T-helper 9 cell (primary cell): ENCODE measurements around the gene PLCB1.

Experiments used
- DNase-seq: peaks from one replicate; pipeline ENCODE4 v3.0.0-alpha.2; 2020

Gene PLCB1

DNA sequence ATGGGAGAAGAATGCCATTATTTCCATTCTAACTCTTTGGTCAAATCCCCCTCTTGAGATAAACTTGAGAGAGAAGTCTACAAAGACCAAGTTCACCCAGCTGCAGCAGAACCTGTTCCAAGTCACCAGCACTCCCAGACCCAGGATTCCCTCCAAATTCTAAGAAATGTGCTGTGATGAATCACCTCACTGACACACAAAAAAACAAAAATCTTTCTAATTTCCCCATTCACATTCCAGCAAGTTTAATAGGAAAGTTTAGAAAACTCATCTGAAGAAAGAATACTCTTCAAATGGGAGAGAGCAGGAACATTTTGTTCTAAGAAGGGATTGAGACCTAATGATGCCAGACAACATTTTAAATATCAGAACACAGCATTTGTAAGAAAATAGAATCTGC, 723.2 kb downstream of the PLCB1 start:
- no peak for DNase-seq

DNA sequence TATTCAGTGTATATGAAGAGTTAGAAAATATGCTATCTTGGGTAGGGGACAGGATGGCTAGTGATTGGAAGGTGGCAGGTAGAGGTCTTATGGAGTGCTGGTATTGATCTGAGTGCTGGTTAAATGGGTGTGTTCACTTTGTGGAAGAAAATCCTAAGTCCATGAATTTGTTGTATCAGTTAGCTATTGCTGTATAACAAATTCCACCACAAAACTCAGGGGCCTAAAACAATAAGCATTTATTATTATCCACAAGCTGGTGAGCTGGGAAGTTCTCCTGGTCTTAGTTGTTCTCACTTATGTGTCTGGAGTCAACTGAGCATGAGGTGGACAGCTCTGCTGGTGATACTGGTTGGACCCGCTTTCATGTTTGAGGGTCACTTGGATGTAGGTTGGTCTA, 724.6 kb downstream of the PLCB1 start:
- DNase-seq: no peak

GRCh38 chr20:8858181-8858787, 726.2 kb downstream of the PLCB1 start:
- no peak for DNase-seq

DNA sequence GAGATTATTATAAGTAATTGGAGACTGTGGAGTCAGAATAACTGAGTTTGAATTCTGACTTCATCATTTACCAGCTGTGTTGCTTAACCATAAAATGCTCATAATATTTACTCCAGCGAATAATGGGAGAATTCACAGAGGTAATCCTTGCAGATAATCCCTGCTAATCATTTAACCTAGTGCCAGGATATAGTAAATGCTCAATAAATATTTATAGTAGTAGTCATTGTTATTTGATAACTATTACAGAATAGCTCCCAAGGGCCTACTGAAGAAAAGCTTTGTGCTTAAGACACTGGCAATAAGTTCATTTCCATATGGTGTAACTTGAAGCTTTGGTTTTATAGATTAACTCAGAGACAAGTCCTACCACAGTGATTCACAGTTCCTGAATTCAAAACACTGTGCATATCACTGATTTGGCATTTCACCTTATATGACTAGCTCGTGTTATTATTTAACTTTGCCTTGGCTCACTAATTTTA, 728.0 kb downstream of the PLCB1 start:
- DNase-seq: no peak

- no peak for DNase-seq
Observed at GRCh38 chr20:8862092-8862491, 730.0 kb downstream of the PLCB1 start.

DNA sequence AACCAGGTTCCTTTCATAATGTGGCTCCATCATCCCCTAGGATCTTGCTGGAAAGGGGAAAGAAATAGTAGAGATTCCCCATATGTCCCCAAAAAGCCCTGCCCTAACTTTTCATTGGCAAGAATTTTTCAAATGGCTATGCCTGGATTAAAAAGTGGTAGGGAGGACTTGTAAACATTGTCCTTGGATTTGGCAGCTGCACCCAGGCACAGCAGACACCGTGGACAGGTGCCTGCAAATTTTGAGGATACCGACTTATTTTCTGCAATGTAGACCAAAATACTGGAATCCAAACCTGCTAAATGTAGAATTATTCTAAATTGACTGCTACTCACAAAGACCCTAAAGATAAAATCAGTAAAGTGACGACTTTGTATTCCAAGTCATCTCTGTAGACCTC, 733.6 kb downstream of the PLCB1 start:
- no peak for DNase-seq

GRCh38 chr20:8867038-8867740, 735.1 kb downstream of the PLCB1 start:
- DNase-seq: no peak

DNA sequence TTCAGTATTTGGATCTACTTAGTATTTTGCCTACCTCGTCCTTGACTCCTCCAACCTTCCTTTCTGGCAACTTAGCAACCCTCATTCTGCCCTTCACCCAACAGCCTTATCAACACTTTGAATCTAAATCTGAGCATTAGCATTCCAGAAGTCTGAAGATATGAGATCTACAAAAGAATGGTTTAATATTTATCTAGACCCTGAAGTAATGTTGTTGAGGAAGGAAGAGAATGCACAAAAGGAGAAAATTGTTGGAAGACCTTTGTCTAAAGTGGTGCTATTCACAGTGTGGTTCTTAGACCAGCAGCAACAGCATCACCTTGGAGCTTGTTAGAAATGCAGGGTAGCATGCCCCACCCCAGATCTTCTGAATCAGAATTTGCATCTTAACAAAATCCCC, 738.6 kb downstream of the PLCB1 start:
- DNase-seq: no peak

DNA sequence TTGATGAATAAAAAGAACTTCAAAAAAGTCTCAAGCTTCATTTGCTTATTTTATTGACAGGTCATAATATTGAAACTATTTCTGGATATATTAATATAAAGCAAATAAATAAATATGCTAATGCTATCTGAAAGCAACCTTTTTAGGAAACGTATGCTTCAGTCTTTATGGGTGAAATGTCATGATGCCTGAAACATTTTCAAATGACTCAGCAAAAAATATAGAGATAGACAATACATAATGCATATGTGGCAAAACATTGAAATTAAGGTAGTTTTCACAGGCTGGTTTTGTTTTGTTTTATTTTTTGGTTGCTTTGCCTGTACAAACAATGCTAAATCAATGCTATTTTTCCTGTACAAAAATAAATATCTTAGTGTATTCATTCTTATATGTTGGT, 742.4 kb downstream of the PLCB1 start:
- no peak for DNase-seq

- DNase-seq: no peak
Observed at GRCh38 chr20:8875586-8875985, 743.5 kb downstream of the PLCB1 start.

DNA sequence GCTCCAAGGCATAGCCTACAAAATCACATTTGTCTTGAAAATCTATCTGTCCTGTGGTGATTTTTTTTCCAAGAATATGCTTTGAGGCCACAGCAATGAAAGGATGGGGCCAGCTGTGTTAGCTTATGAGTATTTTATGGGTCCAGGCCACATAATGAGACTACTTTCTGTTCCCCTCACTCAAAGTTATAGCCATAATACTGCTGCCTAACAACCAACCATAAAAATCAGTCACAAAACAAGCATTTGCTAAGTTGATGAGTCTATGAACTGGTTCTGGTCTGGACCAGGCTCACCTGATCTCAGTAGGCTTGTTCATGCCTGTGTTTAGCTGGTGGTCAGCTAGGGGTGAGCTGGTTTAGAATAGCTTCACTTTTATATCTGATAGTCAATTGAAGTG, 744.3 kb downstream of the PLCB1 start:
- DNase-seq: no peak

DNA sequence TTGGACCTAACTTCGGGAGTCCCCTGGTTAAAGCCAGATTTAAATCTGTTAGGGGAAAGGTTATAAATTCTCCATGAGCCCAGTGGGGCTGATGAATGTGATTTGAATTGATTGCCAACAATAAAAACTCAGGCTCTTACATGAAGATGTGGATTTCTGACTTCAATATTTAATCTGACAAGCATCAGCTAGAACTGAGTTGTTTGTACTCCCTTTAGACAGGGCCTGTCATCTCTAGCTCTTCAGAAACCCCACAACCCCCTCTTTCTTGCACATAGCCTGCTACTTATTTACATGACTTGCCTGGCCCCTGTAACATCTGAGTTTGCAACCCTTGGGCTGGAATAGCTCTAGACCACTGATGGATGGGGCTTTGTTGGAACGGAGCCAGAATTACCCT, 745.2 kb downstream of the PLCB1 start:
- DNase-seq: no peak

DNA sequence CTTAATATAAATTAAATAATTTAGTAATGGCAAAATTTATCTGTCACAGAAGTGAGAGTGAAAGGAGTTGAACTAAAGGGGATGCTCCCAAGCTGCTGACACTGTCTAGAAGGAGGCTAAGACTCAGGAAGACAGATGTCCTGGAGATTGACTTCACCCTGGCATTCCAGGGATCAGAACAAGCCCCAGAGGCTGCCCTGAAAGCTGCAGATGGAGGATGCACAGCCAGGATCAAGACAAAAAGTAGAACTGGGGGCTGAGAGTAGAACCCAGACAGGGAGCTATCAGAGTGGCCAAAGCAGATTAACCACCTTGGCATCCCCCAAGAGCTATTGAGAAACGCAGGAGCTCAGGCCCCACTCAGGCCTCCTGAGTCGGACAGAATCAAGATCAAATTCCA, 747.6 kb downstream of the PLCB1 start:
- no peak for DNase-seq

GRCh38 chr20:8880085-8880853, 748.2 kb downstream of the PLCB1 start:
- no peak for DNase-seq

- no peak for DNase-seq
Observed at GRCh38 chr20:8891039-8891438, 759.0 kb downstream of the PLCB1 start.

DNA sequence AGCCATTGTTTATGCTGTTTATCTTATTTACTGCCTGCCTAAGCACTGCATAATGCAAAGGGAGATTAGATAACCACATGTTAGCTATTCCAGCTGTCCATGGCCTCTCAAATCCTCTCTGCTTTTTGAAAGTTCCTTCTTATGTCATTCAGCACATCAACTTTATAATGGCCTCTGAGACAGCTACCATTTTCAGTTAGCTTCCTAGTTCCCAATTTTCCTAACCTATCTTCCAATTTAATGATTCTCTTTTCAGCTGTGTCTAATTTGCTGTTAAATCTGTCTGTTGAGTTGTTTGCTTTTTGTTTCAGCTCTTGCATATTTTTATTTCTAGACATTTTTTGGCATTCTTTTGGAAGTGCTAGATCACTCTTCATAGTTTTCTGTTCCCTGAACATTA, 763.4 kb downstream of the PLCB1 start:
- no peak for DNase-seq

DNA sequence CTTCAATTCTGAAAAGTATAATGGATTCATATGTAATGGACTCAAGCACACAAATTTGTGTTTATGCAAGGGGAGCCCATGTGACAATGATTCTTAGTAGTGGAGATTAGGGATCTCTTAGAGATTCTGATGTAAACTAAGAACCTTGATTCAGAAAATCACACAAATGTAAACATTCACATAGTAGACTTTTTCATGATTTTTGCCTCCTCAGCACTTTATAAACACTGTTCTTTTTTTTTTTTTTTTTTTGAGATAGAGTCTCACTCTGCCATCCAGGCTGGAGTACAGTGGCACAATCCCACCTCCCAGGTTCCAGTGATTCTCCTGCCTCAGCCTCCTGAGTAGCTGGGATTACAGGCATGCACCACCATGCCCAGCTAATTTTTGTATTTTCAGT, 766.8 kb downstream of the PLCB1 start:
- DNase-seq: no peak

DNA sequence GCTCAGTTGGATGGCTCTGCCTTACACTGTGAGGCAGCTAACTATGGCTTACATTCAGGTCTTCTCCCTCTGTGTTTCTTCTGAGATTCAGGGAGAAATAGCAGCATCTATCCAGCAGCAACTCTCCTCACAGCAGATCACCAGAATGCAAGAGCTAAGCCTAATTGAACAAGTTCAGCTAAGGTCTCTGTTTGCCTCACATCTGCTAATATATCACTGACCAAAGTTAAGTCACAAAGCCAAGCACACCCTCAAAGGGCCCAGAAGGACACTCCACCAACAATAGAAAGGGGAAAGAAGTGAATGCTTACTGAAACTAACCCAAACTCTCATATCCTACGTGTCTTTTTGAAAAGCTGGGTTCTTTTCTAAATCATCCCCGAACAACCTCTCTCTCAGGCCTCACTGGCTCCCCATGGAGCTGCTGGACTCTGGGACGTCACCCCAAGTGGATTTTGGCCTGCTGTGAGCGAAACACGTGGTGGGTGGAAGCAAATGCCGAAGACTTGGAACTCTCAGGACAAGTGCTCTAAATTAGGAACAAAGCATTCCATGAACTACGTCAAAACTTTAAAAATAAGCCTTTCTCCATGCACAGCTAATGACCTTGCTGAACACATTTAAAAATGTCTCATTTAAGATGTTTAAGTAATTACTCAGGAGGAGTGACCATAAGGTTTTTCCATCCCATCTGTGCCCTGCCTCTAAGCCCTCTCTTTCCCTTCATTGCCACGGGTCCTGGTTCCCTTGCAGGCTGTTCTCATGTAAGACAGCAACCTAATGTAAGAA, 769.4 kb downstream of the PLCB1 start:
- no peak for DNase-seq

- DNase-seq: no peak
Observed at GRCh38 chr20:8903655-8904605, 771.9 kb downstream of the PLCB1 start.

- no peak for DNase-seq
Observed at GRCh38 chr20:8909596-8909995, 777.5 kb downstream of the PLCB1 start.

GRCh38 chr20:8912096-8912495, 780.0 kb downstream of the PLCB1 start:
- no peak for DNase-seq

DNA sequence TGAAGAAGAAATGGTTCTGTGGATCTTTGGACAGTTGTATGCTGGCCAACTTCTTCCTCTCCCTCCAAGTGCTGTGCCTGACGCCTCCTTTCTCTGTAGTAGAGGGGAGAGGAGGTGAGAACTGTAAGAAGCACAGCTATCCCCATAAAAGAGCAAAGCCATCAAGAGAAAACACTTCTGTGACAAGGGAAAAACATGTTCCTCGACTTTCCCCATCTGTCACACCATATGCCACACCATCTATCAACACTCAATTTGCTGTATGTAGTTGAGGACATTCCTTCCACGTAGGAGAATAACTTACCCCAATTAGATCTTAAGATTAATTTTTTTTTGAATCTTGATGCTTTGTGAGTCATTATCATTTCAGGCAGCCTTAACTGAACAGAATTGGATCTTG, 780.7 kb downstream of the PLCB1 start:
- DNase-seq: no peak
